Epithelial cell of esophagus (primary cell): ENCODE data around the gene KIF26B.

Source experiments
- DNase-seq: peaks from one replicate; pipeline ENCODE4 v3.0.0; 2010; ENCODE audit warnings: low read depth
- H3K4me3 ChIP-seq: 2 replicates; pipeline ENCODE4 v1.5.1; 2011; ENCODE audit warnings: mild to moderate bottlenecking, low read length, control low read depth
- CTCF ChIP-seq: IDR thresholded peaks from 2 replicates; pipeline ENCODE4 v1.5.1; 2011; ENCODE audit warnings: low read depth, mild to moderate bottlenecking, low read length, control low read depth, inconsistent platforms; ENCODE audit not compliant: insufficient read depth; ENCODE audit errors: missing control alignments

KIF26B gene

GRCh38 chr1:245361065-245361464 lies 206.3 kb downstream of the KIF26B start:
- no peak overlapping the region for H3K4me3 ChIP-seq
- no peak for DNase-seq
- TF ChIP-seq CTCF, result no peak

GRCh38 chr1:245361951-245362350 lies 207.2 kb downstream of the KIF26B start:
- H3K4me3 ChIP-seq, result no peak overlapping the region
- no peak for TF ChIP-seq CTCF
- DNase-seq, result no peak

GRCh38 chr1:245363461-245364200 lies 208.8 kb downstream of the KIF26B start:
- H3K4me3 ChIP-seq, result no peak overlapping the region
- no peak for DNase-seq
- no peak for TF ChIP-seq CTCF

GRCh38 chr1:245365095-245366020 lies 210.6 kb downstream of the KIF26B start:
- no peak for DNase-seq
- no peak for TF ChIP-seq CTCF
- no peak overlapping the region for H3K4me3 ChIP-seq

- TF ChIP-seq CTCF, result no peak
- no peak overlapping the region for H3K4me3 ChIP-seq
- DNase-seq, result no peak
Observed at GRCh38 chr1:245366886-245367285, 212.1 kb downstream of the KIF26B start.

- no peak overlapping the region for H3K4me3 ChIP-seq
- TF ChIP-seq CTCF, result no peak
- no peak for DNase-seq
Observed at GRCh38 chr1:245370175-245370825, 215.5 kb downstream of the KIF26B start.
